DMS53 (cell line): Measurements from ENCODE around the gene GLP1R.

ENCODE experiments used
- DNase-seq: peaks from one replicate; lab custom pipeline; 2025; lab: John Stamatoyannopoulos, UW

GLP1R gene

GRCh38 chr6:39062014-39062740 is 13.6 kb downstream of the GLP1R start:
- DNase-seq: no peak

DNA sequence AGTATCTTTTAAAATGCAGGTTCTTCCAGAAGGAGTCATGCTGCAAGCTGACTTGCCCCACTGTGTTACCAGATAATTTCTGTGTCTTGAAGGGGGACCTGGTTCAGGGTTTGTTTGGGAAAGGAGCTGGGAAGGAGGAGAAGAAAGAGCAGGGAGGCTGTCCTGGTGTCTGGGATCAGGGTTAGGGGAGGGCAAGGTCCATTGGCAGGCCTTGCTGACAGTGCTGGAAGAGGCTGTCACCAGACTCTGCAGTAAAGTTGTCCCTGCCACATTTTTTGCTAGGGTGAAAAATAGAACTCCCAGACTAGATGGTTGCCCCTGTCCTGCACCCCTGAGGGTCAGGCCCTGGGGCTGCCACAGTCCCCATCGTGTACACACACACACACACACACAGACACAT is 14.9 kb downstream of the GLP1R start:
- DNase-seq: no peak

DNA sequence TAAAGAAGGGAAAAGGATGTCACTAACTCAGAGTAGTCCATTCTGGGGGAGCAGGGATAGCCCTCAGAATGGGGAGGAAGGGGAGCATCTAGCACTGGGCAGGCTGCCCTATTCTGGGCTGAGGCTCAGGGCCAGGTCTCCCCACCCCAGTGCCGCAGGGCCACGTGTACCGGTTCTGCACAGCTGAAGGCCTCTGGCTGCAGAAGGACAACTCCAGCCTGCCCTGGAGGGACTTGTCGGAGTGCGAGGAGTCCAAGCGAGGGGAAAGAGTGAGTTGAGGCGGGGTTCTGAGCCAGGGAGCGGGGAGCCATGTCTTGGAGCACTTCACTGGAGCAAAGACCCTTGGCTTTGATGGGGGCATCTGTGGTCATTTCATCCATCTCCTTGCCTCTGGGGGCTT is 17.0 kb downstream of the GLP1R start:
- DNase-seq: no peak

DNA sequence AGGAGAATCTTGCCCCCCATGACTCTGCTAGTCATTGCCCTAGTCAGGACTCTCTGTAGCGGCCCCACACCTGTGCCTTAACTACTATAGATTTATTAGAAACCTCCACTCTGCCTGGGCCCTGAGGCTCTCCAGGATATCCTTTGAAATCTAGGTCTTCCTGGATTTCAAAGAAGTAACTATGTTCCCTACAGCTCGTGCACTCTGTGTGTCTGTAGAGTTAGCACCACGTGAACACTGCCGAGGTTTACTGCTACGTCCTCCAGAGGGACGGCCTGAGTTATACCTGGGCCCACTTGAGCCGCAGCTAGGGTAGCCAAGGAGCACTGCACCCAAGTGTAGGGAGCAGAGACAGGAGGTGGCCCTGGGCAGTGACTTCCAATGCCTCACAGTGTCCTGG is 19.8 kb downstream of the GLP1R start:
- DNase-seq: no peak

GRCh38 chr6:39072830-39073229 is 24.2 kb downstream of the GLP1R start:
- no peak for DNase-seq

DNA sequence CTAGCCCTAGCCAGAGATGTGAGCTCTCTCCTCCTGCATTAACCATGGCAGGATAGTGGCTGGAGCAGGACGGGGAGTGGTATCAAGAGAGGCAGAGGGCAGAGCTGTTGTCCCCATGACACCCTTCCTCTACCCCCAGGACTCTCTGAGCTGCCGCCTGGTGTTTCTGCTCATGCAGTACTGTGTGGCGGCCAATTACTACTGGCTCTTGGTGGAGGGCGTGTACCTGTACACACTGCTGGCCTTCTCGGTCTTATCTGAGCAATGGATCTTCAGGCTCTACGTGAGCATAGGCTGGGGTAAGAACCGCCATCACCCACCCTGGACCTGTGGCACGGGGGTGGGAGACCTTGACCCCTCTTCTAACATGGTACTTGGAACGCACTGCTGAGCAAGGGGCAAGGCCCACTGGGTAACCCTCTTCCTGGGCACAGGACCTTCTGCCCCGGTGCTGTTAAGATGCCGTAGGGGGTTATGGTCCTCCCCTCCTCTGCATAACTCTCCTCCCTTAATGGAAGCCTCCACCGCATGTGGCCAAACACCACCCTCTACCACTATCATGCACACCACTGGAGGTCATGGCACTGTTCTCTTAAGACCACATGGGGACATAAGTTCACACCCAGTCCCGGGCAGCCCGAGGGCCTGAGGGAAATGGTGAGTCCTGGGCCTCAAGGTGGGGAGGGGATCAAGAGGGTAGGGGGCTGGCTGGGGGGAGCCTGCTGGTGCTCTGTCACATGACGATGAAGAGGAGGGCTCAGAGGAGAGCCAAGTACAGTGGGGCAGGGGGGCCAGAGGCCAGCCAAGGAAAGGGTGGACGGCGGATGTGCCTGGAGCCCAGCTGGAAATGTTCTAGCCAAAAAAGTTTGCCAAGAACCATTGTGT is 25.1 kb downstream of the GLP1R start:
- DNase-seq: no peak

DNA sequence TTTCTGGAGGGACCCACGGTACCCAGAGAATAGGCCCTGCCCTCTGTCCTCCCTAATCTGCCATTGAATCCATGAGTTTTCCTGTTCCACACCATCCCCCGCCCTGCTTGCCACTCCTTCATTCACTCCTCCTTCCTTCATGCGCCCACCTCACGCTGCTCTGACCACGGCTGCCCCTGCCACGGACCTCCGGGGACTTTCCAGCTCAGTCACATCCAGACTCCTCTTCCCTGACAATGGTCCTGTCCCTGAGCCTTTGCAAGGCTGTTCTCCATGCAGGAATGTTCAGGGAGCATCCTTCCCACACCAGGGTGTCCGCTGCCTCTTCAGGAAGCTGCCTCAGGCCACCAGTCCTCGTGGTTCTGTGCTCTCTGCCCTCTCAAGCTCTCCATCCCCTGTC is 25.9 kb downstream of the GLP1R start:
- DNase-seq: no peak

- no peak for DNase-seq
These were observed 26.6 kb downstream of the GLP1R start for GRCh38 chr6:39075010-39075686.

- no peak for DNase-seq
These were observed 27.4 kb downstream of the GLP1R start for GRCh38 chr6:39075807-39076622.

GRCh38 chr6:39076623-39077535 is 28.3 kb downstream of the GLP1R start:
- no peak for DNase-seq

GRCh38 chr6:39077882-39078594 is 29.5 kb downstream of the GLP1R start:
- DNase-seq: no peak

DNA sequence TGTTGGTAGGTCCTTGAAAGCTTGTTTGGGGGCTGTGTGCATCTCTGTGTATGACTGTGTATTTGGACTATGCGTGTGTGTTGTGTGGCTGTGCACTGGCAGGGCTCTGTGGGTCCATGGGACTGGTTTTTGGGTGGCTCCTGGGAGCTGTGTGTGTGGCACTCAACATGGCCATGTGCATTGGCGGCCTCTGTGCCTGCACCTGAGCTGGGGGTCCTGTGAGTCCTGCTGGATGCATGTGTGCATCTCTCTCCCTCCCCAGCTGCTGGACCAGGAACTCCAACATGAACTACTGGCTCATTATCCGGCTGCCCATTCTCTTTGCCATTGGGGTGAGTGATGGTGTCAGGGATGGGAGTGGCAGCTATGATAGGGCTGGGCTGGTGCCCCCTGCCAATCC is 30.1 kb downstream of the GLP1R start:
- DNase-seq: no peak

DNA sequence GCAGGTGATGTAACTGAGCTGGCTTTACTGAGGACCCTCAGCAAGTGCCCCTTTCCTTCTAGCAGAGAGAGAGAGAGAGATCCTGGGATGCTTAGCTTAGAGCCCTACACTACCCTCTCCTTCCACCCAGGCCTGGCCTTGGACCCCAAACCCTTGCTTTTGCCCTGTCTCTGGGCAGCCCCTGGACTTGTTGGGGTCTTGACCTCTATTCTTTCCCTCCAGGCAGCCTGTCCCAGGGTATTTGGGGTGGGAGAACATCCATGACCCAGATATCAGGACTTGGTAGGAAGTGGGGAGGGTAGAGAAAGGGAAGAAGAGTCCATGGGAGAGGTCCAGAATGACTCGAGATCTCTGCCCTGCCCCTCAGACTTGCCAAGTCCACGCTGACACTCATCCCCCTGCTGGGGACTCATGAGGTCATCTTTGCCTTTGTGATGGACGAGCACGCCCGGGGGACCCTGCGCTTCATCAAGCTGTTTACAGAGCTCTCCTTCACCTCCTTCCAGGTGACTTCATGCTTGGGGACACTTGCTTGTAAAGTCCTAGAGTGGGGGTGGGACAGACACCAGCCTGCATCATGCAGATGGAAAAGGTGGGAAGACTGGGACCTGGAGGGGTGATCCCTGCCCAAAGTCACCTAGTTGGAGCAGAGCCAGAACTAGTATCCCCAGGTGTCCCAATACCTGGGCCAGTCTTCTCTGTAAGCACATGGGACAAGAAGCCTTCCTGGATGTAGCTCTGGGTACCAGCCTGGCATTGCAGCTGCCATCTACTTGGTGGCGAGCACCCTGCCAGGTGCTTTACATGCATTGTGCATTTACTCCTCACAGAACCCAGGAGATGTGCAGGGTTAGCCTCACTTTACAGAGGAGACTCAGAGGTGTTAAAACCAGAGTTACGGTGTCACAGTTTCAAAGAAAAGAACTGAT is 30.9 kb downstream of the GLP1R start:
- no peak for DNase-seq

- no peak for DNase-seq
These were observed 31.8 kb downstream of the GLP1R start for GRCh38 chr6:39080246-39080875.

DNA sequence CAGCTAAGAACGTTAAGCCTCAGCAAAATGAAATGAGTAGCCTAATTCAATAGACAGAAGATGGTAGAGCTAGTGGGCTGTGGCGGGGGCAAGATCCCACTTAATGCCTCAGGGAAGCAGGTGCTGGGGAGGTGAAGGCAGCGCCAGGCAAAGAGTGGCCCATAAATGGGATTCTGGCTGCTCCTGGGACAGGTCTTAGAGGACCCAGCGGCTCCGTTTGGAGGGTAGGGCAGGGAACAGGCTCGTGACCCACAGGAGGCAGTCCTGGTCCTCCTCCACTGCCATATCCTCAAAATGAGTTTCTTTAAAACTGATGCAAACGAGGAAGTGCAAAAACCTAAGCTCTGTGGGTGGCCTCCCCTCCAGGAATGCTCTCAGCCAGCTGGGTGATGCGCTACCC is 33.7 kb downstream of the GLP1R start:
- no peak for DNase-seq

DNA sequence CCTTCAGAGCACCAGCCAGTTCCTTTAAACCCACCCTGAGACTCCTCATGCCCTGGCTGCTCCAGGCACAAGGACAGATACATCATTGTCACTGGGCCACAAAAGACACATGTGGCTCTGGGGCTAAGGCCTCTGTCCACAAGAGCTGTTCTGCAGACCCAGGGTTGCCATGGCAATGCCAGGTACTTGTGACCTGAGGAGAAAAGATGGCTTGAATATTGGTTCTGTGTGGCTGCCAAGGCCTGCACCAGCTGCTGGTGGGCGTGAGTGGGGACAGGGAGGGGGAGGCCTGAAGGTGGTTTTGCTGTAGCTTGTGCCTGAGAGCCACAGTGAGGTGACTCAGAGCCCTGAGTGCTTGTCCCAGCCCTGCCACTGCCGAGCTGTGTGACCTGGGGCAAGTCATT is 34.7 kb downstream of the GLP1R start:
- DNase-seq: peak; percentile 72

GRCh38 chr6:39084506-39084905 is 35.9 kb downstream of the GLP1R start:
- no peak for DNase-seq

GRCh38 chr6:39085129-39085797 is 36.7 kb downstream of the GLP1R start:
- no peak for DNase-seq
